ENCODE data around the gene SLC25A1.

SLC25A1 gene

GRCh38 chr22:19147195-19147780 is 31.2 kb downstream of the SLC25A1 start:
- no peak overlapping the region for H3K27ac ChIP-seq
- TF ChIP-seq ZFX (IDR thresholded peaks at IDR 0.05; ENCODE audit: borderline replicate concordance) (no peak), CTCF (IDR thresholded peaks at IDR 0.05) (no peak)

GRCh38 chr22:19146215-19146968 is 32.1 kb downstream of the SLC25A1 start:
- no peak overlapping the region for H3K27ac ChIP-seq
- TF ChIP-seq CTCF (IDR thresholded peaks at IDR 0.05) (no peak), ZFX (IDR thresholded peaks at IDR 0.05; ENCODE audit: borderline replicate concordance) (no peak)

GRCh38 chr22:19143967-19144400 is 34.6 kb downstream of the SLC25A1 start:
- H3K27ac ChIP-seq, result peak overlapping the region; percentile 51
- TF ChIP-seq ZFX (IDR thresholded peaks at IDR 0.05; ENCODE audit: borderline replicate concordance) (no peak), CTCF (IDR thresholded peaks at IDR 0.05) (no peak)

- no peak for TF ChIP-seq CTCF (IDR thresholded peaks at IDR 0.05)
- no peak for TF ChIP-seq ZFX (IDR thresholded peaks at IDR 0.05; ENCODE audit: borderline replicate concordance)
- H3K27ac ChIP-seq, result no peak overlapping the region
Measured at GRCh38 chr22:19143212-19143611, 35.3 kb downstream of the SLC25A1 start.

GRCh38 chr22:19142394-19142793 is 36.1 kb downstream of the SLC25A1 start:
- TF ChIP-seq ZFX (IDR thresholded peaks at IDR 0.05; ENCODE audit: borderline replicate concordance) (no peak), CTCF (IDR thresholded peaks at IDR 0.05) (no peak)
- H3K27ac ChIP-seq, result no peak overlapping the region

- H3K27ac ChIP-seq, result no peak overlapping the region
- no peak for TF ChIP-seq CTCF (IDR thresholded peaks at IDR 0.05)
- no peak for TF ChIP-seq ZFX (IDR thresholded peaks at IDR 0.05; ENCODE audit: borderline replicate concordance)
Measured at GRCh38 chr22:19139974-19140373, 38.6 kb downstream of the SLC25A1 start.

- TF ChIP-seq ZFX (IDR thresholded peaks at IDR 0.05; ENCODE audit: borderline replicate concordance) (no peak), CTCF (IDR thresholded peaks at IDR 0.05) (no peak)
- H3K27ac ChIP-seq, result no peak overlapping the region
Measured at GRCh38 chr22:19139001-19139356, 39.6 kb downstream of the SLC25A1 start.
